Suprapubic skin (tissue), 4 donors: Measurements from ENCODE around the gene LIN37. TPM values are rescaled to one million over a fixed set of nuclear protein-coding genes. Genes with fewer than 3 reads are reported as not detected.

Source experiments
- DNase-seq, 2 donors: peaks; one replicate each; pipeline ENCODE4 v3.0.0-alpha.2; 2019; ENCODE audit warnings: low spot score in 2 of 2
- H3K27ac ChIP-seq: fragments of 200-600 bp; sonication (generic); one replicate; pipeline ENCODE4 v1.5.1; 2019
- H3K27me3 ChIP-seq: fragments of 200-600 bp; sonication (generic); one replicate; pipeline ENCODE4 v1.5.1; 2019
- H3K36me3 ChIP-seq: fragments of 200-600 bp; sonication (generic); one replicate; pipeline ENCODE4 v1.5.1; 2019
- H3K4me1 ChIP-seq: fragments of 200-600 bp; sonication (generic); one replicate; pipeline ENCODE4 v1.5.1; 2019
- H3K4me3 ChIP-seq: fragments of 200-600 bp; sonication (generic); one replicate; pipeline ENCODE4 v1.5.1; 2019; ENCODE audit warnings: mild to moderate bottlenecking
- H3K9me3 ChIP-seq: fragments of 200-600 bp; sonication (generic); one replicate; pipeline ENCODE4 v1.5.1; 2019
- EP300 ChIP-seq: sonication (generic); formaldehyde crosslinking; IDR thresholded peaks from one replicate; pipeline ENCODE4 v1.6.1; 2017; ENCODE audit warnings: antibody characterized with exemption
- POLR2A ChIP-seq, 2 donors: fragments of 450-650 bp; IDR thresholded peaks; one replicate each; pipeline ENCODE4 v1.6.1; 2017; ENCODE audit warnings: antibody characterized with exemption in 2 of 2, mild to moderate bottlenecking in 2 of 2, moderate library complexity in 2 of 2
- POLR2AphosphoS5 ChIP-seq, 3 donors: sonication (generic); formaldehyde crosslinking; IDR thresholded peaks; one replicate each; pipeline ENCODE4 v1.6.1; 2017; ENCODE audit warnings: antibody characterized with exemption in 3 of 3
- WGBS: methylation state at CpG from one replicate; pipeline ENCODE4 v1.1.5; 2018; 5-methylcytosine and 5-hydroxymethylcytosine counted together
- total RNA-seq, 4 donors: library from RNA; depleted of rRNA; stranded (reverse); fragments of >200 nt; gene quantifications; one replicate each; pipeline ENCODE4 v1.1.0, GENCODE V29; 2016
- TF ChIP-seq, protein P1 (sequence below), 2 donors: fragments of 200-600 bp in 1 of 2; fragments of 450-650 bp in 1 of 2; sonication (generic) in 1 of 2; IDR thresholded peaks; one replicate each; pipeline ENCODE4 v1.5.1; 2016 to 2019; ENCODE audit warnings: antibody characterized with exemption in 2 of 2, mild to moderate bottlenecking in 1 of 2, moderate library complexity in 1 of 2

LIN37 gene
- total RNA-seq, 4 donors from 2014 or later = 11.0 to 21.5 (median 20.0) TPM

DNA sequence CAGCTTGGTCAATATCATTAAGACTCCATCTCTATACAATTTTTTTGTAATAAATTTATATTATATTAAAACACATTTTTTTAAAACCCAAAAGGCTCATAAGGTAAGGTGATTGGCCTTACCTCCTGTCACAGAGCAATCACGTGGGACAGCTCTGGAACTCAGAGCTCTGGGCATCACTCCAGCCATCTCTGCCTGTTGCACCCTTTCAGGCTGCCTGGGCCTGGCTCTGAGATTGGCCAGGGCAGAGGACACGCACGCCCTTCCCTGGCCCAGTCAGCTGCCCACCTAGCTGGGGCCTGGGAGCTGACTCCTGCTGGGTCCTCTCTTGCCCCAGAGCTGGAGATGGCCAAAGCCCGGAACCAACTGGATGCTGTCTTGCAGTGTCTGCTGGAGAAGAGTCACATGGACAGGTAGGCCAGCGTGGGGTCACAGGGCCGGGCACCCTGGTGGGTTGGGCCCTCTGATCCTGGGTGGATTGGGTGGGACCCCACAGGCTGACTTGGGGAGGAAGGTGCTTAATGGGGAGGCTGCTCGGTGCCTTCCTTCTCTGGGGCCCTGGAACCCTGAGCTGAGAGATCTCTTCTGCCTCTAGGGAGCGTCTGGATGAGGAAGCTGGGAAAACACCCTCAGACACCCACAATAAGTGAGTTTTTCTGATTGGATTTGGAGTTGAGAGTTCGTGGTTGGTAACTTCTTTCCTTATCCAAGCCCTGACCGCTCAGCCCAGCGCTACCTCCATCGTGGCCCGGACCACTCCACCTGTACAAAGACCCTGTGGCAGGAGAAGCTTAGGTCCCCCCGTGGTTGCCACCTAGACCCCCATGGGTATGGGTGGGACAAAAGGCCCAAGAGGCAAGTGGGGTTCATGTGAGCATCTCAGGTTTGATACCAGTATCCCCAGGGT, 3.7 kb downstream of the LIN37 start:
- H3K36me3 ChIP-seq = peaks cover 25% of the 10 kb centered on the region
- H3K4me3 ChIP-seq = no peak overlapping the region
- no peaks in the 10 kb centered on the region for H3K27me3 ChIP-seq
- no peak for DNase-seq
- no peak overlapping the region for H3K27ac ChIP-seq
- peaks cover 47% of the 10 kb centered on the region for H3K4me1 ChIP-seq
- no peaks in the 10 kb centered on the region for H3K9me3 ChIP-seq
- no peak for TF ChIP-seq EP300
- TF ChIP-seq, protein P1, sequence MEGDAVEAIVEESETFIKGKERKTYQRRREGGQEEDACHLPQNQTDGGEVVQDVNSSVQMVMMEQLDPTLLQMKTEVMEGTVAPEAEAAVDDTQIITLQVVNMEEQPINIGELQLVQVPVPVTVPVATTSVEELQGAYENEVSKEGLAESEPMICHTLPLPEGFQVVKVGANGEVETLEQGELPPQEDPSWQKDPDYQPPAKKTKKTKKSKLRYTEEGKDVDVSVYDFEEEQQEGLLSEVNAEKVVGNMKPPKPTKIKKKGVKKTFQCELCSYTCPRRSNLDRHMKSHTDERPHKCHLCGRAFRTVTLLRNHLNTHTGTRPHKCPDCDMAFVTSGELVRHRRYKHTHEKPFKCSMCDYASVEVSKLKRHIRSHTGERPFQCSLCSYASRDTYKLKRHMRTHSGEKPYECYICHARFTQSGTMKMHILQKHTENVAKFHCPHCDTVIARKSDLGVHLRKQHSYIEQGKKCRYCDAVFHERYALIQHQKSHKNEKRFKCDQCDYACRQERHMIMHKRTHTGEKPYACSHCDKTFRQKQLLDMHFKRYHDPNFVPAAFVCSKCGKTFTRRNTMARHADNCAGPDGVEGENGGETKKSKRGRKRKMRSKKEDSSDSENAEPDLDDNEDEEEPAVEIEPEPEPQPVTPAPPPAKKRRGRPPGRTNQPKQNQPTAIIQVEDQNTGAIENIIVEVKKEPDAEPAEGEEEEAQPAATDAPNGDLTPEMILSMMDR (IDR thresholded peaks at IDR 0.05) = no peak
- no peak for TF ChIP-seq POLR2AphosphoS5 (IDR thresholded peaks at IDR 0.05)
- no peak for TF ChIP-seq POLR2A (IDR thresholded peaks at IDR 0.05)
- WGBS = 89% methylated on average over 11 of the region's 14 CpGs

DNA sequence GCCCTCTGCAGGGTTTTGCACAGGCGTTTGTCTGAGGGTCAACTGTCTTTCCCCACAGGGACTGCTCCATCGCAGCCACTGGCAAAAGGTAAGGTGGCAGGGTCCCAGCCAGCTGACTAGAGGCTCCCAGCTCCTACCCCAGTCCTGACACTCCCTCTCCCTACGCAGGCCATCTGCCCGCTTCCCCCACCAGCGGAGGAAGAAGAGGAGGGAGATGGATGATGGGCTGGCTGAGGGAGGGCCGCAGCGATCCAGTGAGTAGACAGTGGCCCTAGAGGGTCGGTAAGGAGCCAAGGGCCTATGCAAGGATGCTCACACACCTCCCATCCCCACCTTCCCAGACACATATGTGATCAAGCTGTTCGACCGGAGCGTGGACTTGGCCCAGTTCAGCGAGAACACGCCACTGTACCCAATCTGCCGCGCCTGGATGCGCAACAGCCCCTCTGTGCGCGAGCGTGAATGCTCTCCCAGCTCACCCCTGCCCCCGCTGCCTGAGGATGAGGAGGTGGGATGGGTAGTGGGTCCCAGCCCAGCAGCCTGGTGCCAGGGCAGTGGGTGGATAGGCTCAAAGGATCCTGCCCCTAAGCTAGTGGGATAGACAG, 4.5 kb downstream of the LIN37 start:
- DNase-seq = no peak
- no peaks in the 10 kb centered on the region for H3K27me3 ChIP-seq
- peaks cover 25% of the 10 kb centered on the region for H3K36me3 ChIP-seq
- H3K27ac ChIP-seq = no peak overlapping the region
- 95% methylated on average over 16 of the region's 20 CpGs for WGBS
- TF ChIP-seq EP300 = no peak
- TF ChIP-seq POLR2A (IDR thresholded peaks at IDR 0.05) = no peak
- TF ChIP-seq, protein P1 (IDR thresholded peaks at IDR 0.05) = no peak
- no peak for TF ChIP-seq POLR2AphosphoS5 (IDR thresholded peaks at IDR 0.05)
- peaks cover 50% of the 10 kb centered on the region for H3K4me1 ChIP-seq
- no peaks in the 10 kb centered on the region for H3K9me3 ChIP-seq
- no peak overlapping the region for H3K4me3 ChIP-seq

DNA sequence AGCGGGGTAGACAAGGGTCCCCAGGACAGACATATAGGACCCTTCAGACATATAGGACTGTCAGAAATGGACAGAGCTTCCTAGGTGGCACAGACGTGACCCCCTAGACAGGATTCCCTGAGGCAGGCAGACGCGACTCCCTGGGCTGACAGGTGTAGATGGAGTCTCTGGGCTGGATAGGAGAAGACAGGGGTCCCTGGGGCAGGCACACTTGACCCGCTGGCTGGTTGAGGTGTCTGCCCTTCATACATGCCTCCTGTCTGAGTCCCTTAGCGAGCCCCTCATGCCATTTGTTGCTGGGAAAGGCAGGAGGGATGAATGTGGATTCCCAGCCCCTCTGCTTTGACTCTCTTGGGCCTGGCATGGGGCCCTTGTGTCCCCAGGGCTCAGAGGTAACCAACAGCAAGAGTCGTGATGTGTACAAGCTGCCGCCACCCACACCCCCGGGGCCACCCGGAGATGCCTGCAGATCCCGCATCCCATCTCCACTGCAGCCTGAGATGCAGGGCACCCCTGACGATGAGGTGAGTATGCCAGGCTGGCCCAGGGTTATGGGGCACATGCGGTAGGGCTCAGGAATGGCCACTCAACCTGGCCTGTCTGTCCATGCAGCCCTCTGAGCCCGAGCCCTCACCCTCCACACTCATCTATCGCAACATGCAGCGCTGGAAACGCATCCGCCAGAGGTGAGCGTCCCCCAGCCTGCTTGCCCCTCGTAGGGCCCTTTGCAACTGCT, 5.4 kb downstream of the LIN37 start:
- 94% methylated on average over 14 of the region's 20 CpGs for WGBS
- H3K4me1 ChIP-seq = peaks cover 50% of the 10 kb centered on the region
- TF ChIP-seq EP300 = no peak
- TF ChIP-seq POLR2A (IDR thresholded peaks at IDR 0.05) = no peak
- no peak for TF ChIP-seq POLR2AphosphoS5 (IDR thresholded peaks at IDR 0.05)
- TF ChIP-seq, protein P1 (IDR thresholded peaks at IDR 0.05) = no peak
- no peak for DNase-seq
- no peaks in the 10 kb centered on the region for H3K27me3 ChIP-seq
- peaks cover 25% of the 10 kb centered on the region for H3K36me3 ChIP-seq
- H3K9me3 ChIP-seq = no peaks in the 10 kb centered on the region
- H3K27ac ChIP-seq = no peak overlapping the region
- no peak overlapping the region for H3K4me3 ChIP-seq

DNA sequence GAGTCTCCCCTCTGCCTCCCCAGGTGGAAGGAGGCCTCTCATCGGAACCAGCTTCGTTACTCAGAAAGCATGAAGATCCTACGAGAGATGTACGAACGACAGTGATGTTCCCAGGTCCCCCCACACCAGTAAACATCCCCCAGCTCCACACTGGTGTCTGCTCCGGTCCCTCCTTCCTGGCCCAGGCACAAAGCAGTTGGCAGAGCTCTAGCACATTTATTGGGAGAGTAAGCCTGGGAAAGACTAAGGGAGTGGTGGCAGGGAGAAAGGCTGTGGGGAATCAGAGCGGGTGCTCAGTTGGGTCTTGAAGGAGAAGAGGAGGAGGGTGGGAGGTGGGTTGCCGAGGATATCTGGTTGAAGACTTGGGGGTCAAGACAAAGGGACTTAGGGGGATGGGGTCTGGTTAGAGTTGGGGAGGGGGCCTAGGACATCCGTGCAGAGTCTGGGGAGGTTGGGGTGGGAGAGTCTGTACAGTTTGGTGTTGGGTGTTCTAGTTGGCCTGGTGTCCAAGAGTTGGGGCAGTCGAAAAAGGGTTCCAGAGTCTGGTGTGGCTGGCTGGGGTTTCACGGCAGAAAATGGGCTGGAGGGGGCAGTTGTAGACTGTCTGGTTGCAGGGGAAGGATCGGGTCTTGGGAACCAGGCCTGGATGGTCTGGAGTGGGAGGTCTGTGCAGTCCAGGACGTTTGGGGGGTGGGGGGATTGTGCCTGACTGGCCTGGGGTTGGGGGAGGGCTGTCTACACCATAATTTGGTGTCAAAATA, 6.2 kb downstream of the LIN37 start:
- Histone ChIP-seq H3K9me3 (no peaks in the 10 kb centered on the region), H3K27me3 (no peaks in the 10 kb centered on the region), H3K36me3 (peaks cover 25% of the 10 kb centered on the region), H3K4me3 (peak overlapping the region; percentile 94), H3K27ac (peak overlapping the region; percentile 98), H3K4me1 (peaks cover 51% of the 10 kb centered on the region)
- WGBS = 84% methylated on average over 13 of the region's 13 CpGs
- TF ChIP-seq POLR2AphosphoS5 (IDR thresholded peaks at IDR 0.05) = no peak
- TF ChIP-seq POLR2A (IDR thresholded peaks at IDR 0.05) = no peak
- peak in 1 of 2 donors; percentile 63 for DNase-seq

DNA sequence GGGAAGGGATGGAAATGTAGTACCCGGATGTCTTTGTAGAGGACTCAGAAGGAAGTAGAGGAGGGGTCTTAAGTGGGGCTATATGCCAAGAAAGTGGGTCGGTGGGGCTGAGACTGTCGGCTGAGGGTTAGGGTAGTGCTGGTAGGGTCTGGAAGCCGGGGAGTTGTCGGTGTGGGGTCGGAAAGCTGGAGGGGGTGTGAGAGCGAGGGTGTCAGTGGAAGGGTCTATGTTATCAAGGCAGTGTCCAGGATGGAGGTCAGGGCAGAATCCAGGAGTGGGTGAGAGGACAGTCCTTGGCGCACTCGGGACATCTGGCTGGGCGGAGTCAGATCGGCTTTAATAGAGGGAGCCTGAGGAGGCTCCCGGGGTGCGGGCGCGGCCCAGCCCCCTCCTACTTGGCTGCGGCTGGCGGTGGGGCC, 6.8 kb downstream of the LIN37 start:
- peaks cover 50% of the 10 kb centered on the region for H3K4me1 ChIP-seq
- H3K36me3 ChIP-seq = peaks cover 25% of the 10 kb centered on the region
- no peaks in the 10 kb centered on the region for H3K9me3 ChIP-seq
- no peaks in the 10 kb centered on the region for H3K27me3 ChIP-seq
- 45% methylated on average over 11 of the region's 17 CpGs for WGBS
- TF ChIP-seq EP300 (no peak), POLR2AphosphoS5 (IDR thresholded peaks at IDR 0.05) (no peak), POLR2A (IDR thresholded peaks at IDR 0.05) (no peak)
- TF ChIP-seq, protein P1 (IDR thresholded peaks at IDR 0.05) = no peak
- DNase-seq = peak in 1 of 2 donors; percentile 90
- peak overlapping the region; percentile 94 for H3K4me3 ChIP-seq
- peak overlapping the region; percentile 98 for H3K27ac ChIP-seq
